Measurements from ENCODE around the gene CEP85L.
A peak's percentile ranks its signal among the peaks of the same experiment; 100 is the strongest.

The CEP85L gene

DNA sequence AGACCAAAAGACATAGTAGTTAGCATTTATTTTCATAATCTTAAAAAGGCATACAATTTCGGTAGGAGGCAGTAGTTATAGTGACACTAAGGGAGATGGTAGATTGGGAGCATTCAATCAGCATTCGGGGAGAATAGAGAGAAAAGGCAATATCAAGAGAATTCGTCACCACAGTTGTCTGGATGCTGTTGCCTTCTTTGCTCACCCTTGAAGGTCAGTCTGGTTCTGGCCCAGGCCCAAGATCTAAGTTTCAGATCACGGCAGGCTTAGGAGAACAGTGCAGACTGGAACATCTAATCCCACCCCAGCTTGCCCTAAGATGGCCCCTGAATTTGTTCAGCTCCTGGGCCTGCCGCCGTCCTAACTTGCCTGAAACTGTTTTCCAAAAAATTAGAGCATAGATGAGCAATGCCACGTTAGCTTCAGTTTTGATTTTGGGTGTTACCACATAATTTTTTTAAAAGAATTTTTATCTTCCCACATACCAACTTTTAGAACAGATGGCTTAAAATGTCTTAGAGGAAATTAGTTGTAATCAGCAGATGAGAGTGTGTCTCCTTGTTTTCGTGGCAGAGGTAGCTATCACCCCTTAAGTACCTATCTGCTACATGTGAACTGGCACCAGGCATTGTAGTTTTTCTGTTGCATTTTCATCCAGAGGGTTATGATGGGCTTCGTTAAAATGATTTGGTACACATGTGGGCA is 8.3 kb upstream of the CEP85L start:
- peak; percentile 68 for DNase-seq

DNA sequence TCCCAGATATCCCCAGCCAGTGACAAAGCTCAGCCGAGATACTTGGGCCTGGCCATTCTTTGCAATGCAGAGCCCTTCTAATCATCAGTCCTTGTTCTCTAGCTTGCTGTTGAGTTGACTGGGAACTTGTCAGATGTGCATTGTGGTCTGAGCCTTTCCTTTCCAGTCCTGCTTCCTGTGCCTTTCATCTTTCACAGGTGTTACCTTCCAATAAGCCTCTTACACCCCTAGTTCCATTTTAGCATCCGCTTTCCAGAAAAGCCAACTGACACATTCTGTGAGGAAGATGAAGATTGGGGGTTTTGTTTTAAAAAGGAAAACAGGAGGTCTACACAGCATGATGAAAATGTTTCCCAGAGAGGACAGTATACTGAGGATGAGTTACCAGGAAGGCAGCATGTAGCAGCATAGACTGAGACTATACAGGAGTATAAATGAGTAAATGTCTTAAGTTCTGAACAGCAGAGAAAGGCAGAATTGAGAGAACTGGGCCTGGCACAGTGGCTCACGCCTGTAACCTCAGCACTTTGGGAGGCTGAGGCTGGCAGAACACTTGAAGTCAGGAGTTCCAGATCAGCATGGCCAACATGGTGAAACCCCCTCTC is 5.6 kb upstream of the CEP85L start:
- no peak for DNase-seq

- DNase-seq = no peak
Observed at GRCh38 chr6:118652051-118652615, 742 bp upstream of the CEP85L start.

DNA sequence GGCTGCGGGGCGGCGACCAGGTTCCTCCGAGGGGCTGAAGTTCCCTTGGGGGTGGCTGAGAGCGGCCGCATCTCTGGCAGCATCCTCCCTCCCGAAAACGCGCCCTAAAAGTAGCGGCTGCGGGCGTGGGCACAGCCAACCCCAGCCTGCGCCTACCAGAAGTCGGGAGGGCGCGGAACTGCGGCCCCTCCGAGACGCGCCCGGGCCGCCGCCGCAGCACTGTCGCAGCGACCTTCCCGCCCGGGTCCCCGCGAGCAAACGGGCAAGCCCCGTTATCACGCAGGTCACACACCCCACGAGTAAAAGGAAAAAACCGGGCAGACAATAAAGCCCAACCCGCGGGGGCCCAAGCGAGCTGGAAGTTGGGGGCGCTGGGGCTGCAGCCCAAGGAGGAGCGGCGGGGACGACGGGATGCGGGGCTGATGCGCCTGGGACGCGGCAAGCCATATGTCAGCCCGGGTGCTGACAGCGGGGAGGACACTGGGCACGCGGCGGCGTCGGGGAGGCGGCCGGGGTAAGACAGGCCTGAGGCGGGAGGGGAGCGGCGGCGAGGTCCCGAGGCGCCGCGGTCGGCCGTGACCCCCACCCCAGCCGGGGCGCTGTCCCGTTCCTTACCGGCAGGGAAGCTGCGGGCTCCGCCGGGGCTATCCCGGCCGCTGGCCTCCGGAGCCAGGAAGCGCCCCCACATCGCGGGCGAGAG is 659 bp downstream of the CEP85L start:
- DNase-seq = peak; percentile 41

GRCh38 chr6:118649918-118650581 is 1.3 kb downstream of the CEP85L start:
- DNase-seq = peak; percentile 63

GRCh38 chr6:118648866-118649554 is 2.4 kb downstream of the CEP85L start:
- peak; percentile 75 for DNase-seq

DNA sequence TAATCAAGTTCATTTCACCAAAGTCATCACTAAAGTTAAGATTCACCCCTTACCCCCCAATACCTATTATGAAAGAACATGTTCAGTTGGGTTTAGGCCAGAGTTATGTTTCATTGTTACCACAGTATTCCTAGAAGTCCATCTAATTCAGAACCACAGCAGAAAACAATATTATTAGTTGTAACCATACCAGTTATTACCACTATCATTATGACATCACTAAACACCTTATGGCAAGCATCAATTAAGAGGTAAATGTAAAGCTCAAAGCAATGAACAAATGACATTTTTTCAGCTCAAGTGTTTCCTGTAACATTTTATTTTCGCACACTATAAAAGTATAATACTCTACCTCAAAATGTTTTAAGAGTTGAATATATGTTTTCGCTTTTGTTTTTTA is 4.4 kb downstream of the CEP85L start:
- DNase-seq = no peak

GRCh38 chr6:118645395-118645794 is 6.0 kb downstream of the CEP85L start:
- DNase-seq = no peak

DNA sequence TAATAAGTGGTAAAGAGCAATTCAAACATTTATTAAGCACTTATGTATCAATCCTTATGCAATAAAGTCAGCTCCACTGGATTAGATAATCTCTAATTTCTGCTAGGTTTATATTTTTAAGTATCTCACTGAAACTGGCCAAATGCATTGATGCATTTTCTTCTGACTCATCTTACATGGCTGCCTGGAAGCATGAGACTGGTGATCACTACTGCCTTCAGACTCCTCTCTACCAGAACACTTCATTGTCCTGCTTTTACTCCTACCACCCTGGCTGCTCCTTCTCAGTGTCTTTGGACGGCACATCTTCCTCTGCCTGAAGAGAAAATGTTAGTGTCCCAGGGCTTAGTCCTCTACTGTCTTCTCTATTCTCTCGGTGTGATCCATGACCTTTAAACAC is 7.4 kb downstream of the CEP85L start:
- no peak for DNase-seq

- no peak for DNase-seq
Observed at GRCh38 chr6:118641042-118641441, 10.3 kb downstream of the CEP85L start.

GRCh38 chr6:118639054-118639964 is 12.1 kb downstream of the CEP85L start:
- DNase-seq = no peak

DNA sequence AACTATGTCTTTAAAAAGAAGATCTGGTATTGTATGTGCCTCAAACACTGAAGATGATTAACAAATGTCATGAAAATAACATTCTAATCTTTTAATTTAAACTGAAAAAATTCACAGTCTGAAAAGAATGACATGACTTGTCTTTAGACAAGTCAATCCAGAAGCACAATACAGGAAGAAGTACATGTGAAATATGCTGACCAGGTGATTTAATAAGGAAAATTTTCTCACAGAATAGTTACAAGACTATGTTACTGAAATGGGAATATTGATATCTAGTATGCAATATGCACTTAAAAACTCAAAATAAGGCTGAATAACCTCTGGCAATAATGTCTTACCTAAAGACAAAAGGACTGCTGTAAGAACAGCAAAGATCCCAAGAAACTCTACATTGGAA is 13.1 kb downstream of the CEP85L start:
- DNase-seq = no peak

GRCh38 chr6:118635909-118636735 is 15.3 kb downstream of the CEP85L start:
- DNase-seq = no peak

DNA sequence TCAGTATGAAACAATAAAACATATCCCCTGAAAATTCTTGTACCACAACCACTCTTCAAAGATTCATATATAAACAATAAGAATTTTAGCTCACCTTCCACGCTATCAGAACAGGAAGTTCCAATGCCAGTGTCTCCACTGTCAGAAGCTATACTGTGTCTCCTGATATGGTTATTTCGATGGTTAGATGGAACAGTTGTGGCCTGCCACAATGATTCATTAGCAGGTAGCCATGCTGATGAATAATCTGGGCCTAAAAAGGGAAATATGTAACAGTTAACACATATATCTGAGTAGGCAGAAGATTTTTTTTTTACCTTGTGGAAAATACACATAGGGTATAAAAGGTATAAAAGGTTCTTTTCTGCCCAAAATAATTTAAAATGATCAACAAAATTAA is 19.0 kb downstream of the CEP85L start:
- no peak for DNase-seq

- DNase-seq = no peak
Observed at GRCh38 chr6:118630923-118631322, 20.5 kb downstream of the CEP85L start.

DNA sequence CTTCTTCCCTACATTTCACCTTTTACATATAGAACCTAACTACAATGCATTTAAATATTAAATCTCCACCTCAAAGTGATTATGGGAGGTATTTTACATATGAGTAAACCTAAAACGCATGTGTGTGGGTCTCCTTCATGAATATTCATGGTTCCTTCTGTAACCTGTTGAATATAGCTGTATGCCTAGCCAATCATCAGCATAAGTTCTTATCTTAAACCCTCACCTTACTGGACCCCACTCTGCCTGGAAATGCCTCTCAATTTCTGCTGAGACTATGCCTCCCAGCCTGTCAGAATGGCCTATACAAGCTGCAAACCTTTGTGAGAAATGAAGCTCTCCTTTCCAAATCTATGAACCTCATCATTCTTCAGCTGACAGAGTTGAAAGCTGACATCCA is 21.3 kb downstream of the CEP85L start:
- DNase-seq = no peak

DNA sequence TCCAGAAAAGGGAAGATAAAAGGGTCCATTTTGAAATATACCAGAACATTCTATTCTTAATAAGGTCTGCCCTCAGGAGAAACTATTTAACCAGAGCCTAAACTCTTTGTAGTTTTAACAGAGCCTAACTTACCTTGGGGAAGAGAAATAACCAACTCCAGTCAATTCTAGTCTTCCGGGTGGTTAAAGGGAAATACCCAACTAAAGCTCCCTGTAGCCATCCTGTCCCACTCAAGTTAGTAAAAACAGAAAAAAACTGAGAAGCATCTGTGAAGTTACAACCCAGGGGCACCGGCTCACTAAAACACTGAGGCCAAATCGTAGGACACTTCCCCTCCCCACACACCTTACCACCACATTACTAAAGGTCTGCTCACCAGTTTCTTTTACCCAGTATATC is 23.7 kb downstream of the CEP85L start:
- no peak for DNase-seq

DNA sequence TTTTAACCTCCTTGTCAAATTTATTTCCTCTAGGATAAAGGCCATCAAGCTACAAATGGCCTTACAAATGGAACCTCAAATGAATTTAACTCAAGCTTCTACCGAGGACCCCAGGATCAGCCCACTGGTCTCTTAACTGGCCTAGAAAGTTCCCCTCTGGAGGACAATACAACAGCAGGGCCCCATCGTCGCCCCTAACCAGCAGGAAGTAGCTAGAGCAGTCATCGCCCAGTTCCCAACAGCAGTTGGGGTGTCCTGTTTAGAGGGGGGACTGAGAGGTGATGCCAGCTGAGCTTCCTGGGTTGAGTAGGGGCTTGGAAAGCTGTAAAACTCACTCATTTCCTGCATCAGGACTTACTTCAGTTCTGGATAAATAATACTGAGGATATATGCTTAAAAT is 25.6 kb downstream of the CEP85L start:
- DNase-seq = no peak

DNA sequence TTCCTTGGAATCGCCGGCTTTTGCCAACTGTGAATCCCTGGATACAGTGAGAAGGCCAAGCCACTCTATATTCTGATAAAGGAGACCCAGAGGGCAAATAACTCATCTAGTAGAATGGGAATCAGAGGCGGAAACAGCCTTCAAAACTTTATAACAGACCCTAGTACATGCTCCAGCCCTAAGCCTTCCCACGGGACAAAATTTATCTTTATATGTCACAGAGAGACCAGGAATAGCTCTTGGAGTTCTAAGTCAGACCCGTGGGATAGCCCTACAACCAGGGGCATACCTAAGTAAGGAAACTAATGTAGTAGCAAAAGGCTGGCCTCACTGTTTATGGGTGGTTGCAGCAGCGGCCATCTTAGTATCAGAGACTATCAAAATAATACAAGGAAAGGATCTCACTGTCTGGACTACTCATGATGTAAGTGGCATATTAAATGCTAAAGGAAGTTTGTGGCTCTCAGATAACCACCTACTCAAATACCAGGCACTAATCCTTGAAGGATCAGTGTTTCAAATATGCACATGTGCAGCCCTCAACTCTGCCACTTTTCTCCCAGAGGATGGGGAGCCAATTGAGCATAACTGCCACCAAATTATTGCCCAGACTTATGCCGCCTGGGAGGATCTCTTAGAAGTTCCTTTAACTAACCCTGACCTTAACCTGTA is 29.5 kb downstream of the CEP85L start:
- DNase-seq = no peak

GRCh38 chr6:118620202-118620601 is 31.2 kb downstream of the CEP85L start:
- DNase-seq = no peak
